ENCODE data around the gene PRKCD. TPM values are rescaled to one million over a fixed set of nuclear protein-coding genes. Genes with fewer than 3 reads are reported as not detected.

Gene PRKCD
- polyA plus RNA-seq (ENCODE audit: insufficient read length in 10 of 10): 1 to 10 TPM; 5.8 to 9.5 (median 7.0) TPM
- long read RNA-seq, donor 1: 0 reads
- long read RNA-seq, donor 2: 0 reads
- long read RNA-seq, donor 3: 0 reads
- long read RNA-seq, donor 4: 0 reads
- long read RNA-seq, donor 5: 0 reads
- long read RNA-seq, donor 6, partial matches to known transcripts: 0 of 1 reads
- long read RNA-seq, donor 6, other reads (novel, unspliced or antisense): 0 of 1 reads
- long read RNA-seq, donor 7, partial matches to known transcripts: 0 of 1 reads
- long read RNA-seq, donor 7, other reads (novel, unspliced or antisense): 0 of 1 reads
- long read RNA-seq, donor 8, partial matches to known transcripts: 0 of 1 reads
- long read RNA-seq, donor 8, other reads (novel, unspliced or antisense): 0 of 1 reads
- long read RNA-seq, donor 9, partial matches to known transcripts: 0 of 1 reads
- long read RNA-seq, donor 9, other reads (novel, unspliced or antisense): 0 of 1 reads

DNA sequence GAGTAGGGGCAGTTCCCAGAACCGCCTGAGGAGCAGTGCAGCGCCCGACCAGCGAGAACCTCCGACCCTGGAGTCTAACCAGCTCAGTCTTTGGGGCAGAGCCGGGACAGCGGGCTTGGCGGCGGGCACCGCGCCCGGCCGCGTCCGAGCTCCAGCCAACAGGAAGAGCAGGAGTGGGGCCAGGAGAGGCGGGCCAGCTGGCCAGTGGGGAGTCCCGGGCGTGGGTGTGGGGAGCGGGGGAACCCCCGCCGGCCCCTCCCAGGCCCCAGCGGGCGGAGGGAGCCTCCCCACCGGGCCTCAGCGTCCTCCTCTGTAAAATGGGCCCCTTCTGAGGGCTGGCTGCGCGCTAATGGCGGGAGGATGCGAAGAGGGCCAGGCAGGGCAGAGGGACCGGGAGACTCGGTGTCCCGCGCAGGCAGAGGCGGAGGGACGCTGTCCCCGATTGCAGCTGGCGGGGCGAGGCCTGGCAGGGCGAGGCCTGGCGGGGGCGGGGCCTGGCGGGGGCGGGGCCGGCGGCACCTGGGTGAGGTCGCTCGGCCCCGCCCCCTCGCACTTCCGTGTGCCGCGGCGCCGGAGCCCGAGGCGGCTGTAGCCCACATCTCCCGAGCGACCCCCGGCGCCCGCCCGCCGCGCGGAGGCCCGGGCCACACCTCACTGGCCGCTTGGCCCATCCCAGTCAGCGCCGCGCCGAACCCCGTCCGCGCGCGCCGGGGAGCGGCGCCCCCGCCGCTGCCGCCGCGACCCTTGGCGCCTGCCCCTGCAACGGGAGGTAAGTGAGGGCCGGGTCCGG is at the start of gene PRKCD:
PRKCD (plus strand) TSS at position 550 of the 790 bp plus-strand sequence. CDS start 17,214 bp downstream, outside the sequence.
- peak; percentile 31 to 83 (median 69) for DNase-seq

DNA sequence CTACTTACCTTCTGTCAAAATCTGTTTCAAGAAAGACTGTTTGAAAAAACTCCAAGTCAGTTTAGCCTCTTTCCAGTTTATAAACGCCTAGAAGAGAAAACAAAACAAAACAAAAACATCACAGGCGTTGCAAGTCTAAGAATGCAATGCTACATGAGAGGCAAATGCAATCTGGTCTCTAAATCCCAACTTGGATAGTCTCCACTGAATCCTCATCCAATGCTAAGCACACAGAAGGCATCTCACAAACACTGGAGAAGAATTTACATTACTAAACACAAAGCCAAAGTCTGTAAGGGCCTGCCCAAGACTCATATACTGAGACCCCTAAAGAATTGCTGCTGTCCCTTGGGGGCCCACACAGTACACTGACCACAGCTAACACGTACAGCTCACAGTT is 49.2 kb upstream of the PRKCD start:
- peak in 1 of 3 donors; percentile 51 for DNase-seq

DNA sequence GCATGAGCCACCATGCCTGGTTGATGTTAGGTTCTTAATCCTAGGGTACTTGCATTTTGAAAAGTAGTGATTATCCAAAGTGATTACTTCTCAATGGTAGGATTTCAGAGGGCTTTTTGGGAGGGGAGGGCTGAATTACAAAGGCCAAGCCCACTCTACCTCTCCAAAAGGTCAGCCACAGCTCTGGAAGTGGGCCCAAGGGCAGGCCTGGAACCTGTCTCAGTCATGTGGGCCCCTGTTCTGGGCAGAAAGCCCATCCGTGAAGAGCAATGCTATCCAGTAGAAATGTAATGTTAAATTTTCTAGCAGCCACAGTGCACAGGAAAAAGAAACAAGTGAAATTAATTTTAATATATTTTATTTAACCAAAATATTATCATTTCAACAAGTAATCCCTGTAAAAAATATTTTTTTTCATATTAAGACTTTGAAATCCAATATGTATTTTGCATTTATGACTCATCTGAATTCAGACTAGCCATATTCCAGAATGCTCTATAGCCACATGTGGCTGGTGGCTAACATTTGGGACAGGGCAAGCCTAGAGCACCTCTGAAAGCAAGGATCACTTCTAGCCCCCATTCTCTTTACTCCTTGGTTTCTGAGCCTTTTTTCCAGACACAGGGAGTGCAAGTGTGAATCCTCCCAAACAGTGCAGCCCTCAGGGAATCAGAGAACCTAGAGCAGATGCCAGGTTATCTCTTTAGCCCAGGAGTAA is 47.6 kb upstream of the PRKCD start:
- DNase-seq: no peak

DNA sequence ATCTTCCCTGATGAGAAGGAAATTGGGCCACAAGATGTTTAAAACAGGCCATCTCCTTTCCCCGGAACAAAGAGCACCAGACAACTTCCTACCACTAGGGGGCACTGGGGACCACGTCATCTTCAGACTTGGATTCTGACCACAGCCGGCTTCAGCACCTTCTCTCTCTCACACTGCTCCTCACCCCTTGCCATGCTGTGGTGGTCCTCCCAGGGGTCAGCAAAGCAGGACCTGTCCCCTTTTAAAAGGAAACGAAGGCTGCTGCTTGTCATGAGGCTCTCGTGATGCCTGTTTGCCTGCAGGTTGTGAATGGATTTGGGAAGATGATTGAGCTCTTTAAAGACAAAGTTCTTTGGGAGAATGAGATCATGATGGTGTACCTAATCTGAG is 47.0 kb upstream of the PRKCD start:
- peak; percentile 68 to 91 (median 86) for DNase-seq

DNA sequence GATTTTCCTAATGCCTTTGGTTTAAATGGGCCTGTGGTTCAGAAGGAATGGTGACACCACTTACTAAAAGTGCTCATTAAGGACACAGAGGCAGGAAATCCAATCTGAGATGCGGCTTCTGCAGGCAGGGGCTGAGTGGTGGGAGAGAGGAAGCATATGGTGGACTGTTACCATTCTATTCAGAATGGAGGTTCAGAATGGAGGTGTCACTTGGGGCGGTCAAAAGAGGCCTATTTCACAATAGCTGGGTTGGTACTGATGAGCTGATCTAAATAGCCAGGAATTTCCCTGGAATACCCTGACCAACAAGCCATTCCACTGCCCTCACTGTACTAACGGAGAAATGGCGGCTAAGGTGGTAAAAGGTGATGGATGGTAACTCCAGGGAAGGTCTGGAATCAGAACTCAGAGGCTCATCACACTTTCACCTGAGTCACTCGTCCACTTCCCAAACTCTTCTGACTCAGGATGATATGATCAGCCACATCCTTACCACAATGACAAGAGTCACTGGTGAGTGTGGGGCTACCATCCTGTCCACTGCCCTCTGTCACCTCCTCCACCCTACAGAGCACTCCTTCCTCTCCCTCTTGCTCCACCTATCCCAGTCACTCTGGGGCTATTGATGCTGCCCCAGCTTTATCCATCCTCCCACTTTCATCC is 46.5 kb upstream of the PRKCD start:
- DNase-seq: no peak

DNA sequence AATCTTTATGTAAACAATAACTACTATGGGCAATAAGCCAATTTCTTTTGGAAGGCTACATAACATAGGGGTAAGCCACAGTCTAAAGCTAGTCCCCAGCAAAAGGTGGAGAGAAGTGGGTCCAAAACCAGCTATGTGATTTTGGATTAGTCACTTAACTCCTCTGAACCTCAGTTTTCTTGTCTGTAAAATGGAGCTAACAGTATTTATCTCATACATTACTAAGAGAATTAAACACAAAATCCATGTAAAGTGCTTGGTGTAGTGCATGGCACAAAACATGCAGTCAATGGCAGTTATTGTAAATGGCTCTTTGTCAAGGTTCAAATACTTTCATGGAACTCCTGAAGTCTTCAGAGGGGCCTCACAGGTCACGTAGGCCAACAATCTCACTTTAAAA is 44.1 kb upstream of the PRKCD start:
- no peak for DNase-seq

DNA sequence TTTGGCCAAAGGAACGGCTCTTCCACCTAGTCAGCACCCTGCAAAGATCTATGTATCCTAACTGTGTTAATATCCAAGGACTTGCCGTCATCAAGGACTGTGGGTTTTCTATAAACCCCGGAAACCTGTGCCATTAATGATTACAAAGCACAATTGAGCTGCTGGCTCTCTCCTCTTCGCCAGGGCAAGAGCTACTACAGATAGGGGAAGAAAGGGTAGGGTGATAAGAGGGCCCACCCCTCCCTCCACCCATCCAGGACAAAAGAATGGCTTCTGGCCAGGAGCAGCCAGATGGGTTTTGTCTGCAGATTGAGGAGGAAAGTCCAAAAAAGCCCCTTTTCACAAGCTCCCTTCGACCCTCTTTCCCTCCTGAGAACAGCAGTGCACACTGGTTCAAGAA is 40.7 kb upstream of the PRKCD start:
- DNase-seq: no peak

DNA sequence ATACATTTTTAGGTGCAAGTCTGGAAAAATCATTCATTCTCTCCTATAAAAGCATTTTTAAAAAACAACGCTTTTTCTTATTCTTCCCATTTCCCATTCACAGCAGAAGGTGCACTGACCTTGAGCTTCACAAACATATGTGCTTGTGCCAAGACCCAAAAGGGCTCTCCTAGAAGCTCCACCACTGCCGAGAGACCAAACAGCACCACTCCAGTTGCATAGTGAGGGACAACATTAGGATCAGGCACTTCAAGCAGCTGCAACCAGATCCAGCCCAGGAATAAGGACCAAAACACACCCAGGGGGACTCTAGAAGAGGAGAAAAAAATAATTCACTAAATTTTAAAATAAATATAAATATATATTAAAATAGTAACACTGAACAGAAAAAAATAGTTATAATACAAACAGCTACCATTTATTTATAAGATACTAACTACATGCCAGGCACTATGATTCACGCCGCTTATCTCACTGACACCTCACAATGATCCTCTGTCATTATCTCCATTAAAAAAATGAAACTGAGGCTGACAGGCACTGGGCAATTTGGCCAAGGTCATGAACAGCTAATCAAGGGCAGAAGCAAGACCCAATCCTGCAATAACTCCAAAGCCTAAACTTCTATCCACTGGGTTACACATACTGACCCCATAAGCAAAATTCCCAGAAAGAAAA is 38.6 kb upstream of the PRKCD start:
- no peak for DNase-seq

DNA sequence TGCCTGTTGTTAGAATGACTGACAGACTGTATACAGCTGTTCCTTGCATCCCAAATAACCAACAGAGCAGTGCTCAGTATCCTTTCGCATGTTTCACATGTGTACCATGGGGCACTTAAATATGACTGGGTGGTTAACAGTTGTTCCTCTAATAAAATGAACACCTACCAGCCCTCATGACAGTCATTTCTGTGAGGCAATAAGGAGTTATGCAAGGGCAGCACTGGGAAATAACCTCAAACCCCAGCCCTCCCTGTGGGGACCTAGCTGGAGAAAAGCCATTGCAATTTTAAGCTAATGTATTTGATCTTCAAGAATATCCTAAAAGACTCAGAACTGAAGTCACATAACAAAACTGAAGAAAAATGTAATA is 38.1 kb upstream of the PRKCD start:
- DNase-seq: no peak

DNA sequence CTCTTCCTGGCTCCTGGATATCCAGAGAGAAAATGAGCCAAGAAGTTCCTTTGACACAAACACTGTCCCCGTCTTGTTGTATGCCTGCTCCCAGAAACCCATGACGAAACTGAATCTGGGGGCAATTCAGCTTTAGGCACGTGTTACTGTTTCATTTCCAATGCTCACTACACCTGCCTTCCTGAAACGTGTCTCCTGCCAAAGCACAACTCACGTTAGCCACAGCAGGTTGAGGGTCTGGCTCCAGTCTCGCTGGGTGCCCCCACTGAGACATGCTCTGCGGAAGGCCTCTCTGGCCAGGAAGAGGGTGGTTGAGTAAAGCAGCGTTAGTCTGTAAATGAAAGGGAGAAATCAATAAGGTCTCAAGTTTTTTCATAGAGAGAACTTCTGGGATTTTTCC is 37.5 kb upstream of the PRKCD start:
- DNase-seq: no peak

DNA sequence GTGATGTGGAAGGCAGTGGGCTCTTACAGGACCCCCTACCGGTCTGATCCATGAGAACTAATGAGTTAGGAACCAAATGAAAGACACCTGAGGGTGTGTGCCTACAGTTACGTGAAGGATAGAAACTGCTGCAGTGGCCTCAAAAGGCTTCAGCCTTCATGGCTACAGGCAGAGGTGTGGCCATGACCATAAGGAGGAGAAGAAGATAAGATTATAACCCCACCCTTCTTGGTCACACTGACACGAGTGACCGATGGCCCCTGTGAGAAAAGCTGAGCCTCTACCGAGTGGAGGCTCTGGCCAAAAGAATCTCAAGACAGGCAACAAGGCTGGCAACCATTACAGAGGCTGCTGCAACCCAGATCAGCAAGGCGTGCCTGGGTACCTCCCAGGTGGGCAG is 37.1 kb upstream of the PRKCD start:
- DNase-seq: no peak

DNA sequence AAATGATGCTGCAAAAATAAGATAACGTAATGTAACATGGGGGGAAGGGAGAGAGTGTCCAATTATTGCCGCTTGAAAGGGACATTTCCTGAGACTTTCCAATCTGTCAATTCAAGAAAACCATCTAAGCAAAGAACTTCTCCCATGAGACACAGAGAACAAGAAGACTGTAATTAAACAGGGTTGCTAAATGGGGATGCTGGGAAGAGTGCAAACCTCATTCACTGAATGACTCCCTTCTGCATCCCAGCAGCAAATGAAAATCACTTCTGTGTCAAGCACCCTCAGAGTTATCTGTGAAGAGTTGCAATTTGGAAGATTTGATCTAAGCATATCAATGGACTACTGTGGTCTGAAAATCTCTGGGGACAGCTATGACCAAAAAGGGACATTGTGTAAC is 34.4 kb upstream of the PRKCD start:
- DNase-seq: no peak

DNA sequence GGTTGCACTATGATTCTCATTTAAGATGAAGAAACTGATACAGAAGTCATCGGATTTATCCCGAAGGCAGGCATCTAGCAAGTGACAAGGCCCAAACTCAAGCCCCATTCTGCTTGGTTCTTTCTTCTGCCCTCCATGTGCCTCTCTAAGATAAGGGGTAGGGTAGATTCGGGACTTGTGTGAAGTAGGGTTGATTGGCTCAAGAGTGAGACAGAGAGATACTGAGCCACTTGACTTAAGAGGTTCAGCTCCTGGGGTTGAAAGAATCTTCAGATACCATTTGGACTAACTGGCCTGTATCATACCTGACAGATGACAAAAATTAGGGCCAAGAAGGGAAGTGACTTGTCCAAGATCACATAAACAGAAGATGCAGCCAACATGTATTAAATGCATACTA is 31.7 kb upstream of the PRKCD start:
- DNase-seq: no peak

DNA sequence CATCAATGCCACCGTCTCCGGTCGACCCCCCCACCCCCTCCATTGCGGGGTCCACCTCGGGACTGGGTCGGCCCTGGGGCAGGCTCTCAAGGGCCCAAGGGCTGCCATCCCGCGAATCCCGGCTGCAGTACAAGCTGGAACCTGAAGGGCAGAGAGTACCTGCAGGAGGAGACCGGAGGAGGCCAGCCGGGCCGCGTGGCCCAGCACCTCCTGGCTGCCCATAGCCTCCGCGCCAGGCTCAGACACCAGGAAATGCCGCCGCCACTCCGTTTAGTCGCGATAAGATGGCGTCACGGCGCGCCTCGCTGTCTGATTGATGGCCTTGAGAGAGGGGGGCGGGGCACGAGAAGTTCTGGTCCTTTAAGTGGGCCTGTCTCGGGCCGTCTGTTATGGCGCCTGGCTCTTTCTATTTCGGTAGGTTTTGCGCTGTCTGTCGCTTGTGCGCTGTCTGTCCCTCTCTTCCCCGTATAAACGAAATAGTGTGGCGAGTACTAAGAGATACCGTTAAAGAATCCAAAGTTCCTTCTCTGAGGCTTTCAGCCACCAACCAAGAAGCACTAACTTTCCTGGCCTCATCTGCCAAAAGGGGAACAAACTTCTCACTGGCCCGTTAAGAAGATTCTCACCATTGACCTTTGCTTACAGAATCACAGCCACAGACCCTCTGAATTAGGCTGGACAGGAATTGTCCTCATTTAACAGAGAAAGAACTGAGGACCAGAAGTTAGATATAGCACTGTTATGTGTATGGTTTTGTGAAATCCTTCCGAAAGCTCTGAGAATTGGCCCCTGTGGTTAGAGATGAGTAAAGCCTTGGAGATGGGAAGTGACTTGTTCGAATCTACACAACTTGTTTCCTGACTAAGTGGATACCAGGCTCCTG is 30.6 kb upstream of the PRKCD start, which contains the start of gene RFT1:
RFT1 (minus strand) TSS at position 257 of the 883 bp plus-strand sequence; CDS start at position 222, 35 bp downstream.
- DNase-seq: peak; percentile 97 to 99 (median 98)

DNA sequence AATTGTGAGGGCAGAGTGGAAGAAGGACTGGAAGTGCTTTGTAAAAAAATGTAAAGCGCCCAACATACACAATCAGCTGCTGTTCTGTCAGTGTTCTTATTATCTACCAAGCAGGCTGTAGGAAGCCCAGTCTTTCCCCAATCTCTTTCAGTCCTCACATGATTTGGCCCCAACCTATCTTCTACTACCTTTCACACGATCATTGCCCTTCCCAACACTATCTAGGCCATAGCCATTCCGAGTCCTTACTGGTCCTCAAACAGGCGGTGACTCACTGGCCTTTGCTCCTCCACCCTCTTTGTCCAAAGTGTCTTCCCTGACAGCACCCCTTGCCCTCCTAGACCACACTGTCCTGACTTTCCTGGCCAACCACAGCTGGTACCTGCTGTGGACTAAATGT is 29.9 kb upstream of the PRKCD start:
- no peak for DNase-seq

DNA sequence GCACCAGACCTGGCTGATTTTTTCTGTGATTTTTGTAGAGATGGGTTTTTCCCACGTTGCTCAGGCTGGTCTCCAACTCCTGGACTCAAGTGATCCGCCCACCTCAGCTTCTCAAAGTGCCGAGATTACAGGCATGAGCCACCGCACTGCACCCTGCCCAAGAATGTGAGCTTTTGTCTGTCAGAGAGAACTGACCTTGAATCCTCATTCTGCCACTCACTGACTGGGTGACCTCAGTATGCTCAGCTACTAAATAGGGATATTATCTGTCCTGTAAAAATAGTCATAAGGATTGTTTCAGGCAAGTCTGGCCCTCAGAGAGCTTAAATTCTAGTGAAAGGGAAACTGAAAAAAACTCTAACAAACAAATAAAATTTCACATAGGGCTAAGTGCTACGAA is 28.7 kb upstream of the PRKCD start:
- no peak for DNase-seq

DNA sequence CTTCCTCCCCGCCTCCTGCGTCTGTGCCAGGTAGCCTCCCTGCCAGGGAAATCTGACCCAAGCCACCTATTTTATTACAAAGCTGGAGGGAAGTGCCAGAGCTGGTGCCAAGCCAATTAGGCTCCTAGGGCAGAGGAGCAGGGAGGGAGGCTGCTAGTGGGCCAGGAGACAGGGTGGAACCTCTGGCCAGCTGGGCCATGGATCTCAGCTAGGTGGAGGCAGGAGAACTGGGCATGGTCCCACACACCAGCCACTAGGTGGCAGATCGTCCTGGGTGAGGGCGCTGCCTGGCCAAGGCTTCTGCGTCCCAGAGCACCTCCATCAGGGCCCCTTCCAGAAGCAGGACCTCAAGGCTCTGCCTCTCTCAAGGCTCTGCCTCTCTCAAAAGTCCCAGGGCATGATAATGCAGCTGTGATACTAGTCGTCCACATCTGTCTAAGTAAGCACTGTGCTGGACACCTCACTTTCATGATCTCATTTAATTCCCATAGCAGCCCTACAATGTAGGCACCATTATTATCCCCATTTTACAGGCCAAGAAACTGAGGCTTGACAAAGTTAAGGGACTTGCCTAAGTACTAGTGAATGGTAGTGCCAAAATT is 26.3 kb upstream of the PRKCD start:
- DNase-seq: peak in 2 of 3 donors; percentile 24 to 47

DNA sequence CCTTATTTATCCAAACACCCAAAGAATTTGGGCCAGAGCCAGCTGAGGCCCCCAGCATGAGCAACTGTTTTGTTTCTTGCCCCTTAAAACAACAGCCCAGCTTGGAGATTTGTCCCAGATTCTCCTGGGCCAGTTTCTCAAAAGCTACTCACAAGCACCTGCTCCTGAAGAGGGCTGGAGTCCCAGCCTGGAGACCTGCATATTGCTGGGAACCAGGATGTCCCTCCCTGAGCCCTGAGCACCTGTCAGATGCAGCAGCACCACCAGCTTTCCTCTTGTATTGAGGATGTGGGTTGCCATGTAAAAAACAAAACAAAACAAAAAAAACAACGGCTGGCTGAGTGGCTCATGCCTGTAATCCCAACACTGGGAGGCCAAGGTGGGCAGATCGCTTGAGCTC is 23.8 kb upstream of the PRKCD start:
- no peak for DNase-seq

DNA sequence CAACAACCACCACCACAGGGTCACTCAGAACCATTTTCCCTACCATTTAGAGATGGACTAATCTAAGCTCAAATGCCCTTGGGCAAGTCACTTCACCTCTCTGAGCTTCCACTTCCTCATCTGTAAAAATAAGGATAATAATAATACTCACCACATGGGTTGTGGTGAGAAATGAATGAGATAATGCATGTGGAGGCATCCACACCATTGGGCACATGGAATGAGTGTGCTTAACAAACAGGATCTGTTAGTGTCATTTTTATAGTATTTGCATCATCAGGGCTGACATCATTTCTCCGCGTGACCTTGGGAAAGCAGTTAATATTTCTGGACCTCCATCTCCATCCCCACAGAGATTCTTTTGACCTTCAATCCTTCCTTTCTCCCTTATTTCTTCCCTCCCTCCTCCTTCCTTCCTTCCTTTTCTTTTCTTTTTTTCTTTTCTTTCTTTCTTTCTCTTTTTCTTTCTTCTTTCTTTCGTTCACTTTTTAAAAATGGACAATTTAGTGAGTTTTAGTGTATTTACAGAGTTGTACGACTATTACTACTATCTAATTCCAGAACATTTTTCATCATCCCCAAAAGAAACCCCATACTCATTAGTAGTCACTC is 23.1 kb upstream of the PRKCD start:
- no peak for DNase-seq

Data from muscle of back (tissue), 13 donors.